IPS-NIHi11 (cell line): ENCODE results near the gene HOXD8.
A peak's percentile ranks its signal among the peaks of the same experiment; 100 is the strongest.

Experiments
- DNase-seq: peaks from one replicate; pipeline ENCODE4 v3.0.0; 2012; ENCODE audit warnings: mixed read lengths, low spot score

The HOXD8 gene

DNA sequence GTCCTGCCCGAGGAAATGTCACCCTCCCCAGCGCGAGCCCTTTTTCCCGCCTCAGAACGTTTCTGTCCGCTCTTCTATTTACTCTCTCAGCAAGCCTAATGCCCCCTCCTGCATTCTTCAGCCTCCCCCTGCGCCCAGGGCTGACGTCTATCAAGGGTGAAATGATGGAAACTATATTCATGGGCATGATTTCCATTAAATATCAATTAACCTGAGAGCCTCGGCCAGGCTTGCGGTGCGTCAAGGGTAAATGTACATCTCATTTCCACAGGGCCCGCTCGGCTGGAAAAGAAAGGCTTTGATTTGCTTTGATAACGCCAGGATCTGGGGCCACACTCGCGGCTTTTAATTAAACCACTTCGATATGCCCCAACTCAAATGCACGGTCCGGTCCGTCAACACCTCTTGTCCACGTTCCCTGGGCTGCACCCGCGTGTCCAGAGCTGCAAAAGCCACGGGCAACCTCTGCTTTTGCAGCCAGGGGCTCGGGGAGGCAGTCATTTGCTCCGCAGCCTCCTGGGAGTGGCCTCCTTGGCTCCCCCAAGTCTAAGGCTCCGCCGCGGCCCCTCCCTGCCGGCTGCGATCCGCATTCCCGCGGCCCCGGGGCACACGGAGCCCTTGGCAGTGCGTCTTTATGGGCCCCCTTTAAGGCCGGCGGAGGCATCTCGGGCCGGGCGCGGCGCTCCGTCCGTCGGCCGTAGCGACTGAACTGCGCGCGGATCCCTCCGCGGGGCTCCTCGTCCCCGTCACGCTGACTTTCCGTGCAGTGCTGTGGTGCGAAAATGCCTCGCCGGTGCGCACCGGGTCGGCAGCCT lies at the start of gene HOXD8:
TSS of gene HOXD8 (plus strand) at position 724 of the 815 bp plus-strand sequence. CDS start 662 bp downstream, outside the sequence.
- DNase-seq: peak; percentile 68

GRCh38 chr2:176079831-176080539 lies 49.5 kb upstream of the HOXD8 start:
- peak; percentile 86 for DNase-seq

DNA sequence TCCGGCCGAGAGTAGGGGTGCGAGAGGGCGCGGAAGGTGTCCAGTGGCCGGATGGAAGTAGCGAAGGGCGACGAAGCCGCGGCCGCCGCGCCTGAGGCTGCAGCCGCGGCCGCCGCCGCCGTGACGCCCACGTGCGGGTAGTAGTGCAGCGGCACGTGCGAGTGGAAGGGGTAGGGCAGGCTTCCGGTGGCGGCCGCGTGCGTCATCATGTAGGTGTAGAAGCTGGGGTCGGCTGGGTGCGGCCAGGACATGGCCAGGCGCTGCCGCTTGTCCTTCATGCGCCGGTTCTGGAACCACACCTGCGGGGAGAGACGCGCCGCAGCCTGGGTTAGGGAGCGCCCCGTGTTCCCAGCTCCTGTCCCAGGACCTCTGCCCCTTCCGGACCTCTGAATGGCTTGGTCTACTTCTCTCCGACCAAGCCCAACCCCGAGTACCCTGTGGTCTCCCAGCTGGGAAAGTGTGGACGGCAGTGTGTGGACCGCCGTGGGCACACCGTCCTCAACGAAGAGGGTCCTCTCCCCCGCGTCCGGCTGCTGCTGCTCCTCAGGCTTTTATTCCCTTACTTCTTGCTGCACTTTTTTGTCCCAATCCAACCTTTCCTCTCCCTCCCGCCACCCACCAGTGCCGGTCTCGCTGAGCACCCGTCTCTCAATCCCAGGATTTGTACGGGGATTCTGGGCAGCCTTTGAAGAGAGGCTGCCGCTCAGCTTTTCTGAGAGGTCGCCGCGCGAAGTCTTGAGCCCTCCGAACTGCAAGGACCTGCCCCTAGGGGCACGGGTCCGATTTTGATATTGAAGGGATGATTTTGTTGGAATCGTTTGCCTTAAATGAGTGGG lies 48.7 kb upstream of the HOXD8 start:
- DNase-seq: no peak

DNA sequence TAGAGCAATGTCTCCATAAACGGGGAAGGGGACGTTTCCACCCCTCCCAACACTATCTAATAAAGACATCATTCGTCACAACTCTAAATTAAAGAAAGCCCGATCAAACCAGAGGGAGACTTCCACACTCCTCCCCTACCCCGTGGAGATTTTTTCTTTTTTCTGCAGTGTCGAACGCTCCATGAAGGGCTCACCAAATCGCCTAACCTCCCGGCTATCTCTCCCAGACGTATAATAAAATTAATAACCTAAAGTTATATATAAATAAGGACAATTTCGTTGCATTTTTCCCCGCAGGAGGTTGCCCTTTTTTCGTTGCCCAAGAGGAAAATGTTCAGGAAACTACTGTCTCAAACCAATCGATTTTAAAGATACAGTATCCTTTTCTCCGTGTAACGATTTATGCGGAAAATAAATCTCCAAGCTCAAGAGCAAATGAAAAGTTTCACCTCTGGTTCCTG lies 48.1 kb upstream of the HOXD8 start:
- DNase-seq: no peak

DNA sequence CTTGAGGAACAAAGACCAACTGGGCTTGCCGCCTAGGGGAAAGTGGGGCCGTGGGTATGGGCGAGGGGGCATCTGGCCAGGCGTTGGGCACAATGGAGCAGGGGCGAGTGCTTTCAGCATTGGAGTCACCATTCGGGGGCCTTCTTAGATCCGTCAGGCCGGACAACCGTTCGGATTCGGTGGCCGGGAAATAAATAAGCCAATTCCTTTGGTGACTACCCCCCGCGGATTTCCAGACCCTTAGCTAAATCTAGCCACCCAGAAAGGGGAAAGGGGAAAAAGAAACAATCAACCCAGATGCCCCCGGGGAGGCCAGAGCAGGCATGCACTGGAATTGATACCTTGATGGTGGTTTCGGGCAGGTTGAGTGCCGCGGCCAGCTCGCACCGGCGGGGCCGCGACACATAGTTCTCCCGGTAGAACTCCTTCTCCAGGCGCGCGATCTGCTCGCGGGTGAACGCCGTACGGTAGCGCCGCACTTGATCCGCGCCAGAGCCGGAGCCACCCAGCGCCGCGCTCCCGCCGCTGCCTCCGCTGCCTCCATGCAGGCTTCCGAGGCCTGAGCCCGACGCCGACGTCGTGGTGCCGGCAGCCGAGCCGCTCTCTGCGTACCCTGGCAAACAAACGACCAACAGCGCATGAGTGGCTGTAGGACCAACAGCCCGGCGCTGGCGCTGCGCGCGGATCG lies 47.5 kb upstream of the HOXD8 start:
- no peak for DNase-seq

- no peak for DNase-seq
Measured at GRCh38 chr2:176082525-176082823, 47.0 kb upstream of the HOXD8 start.

GRCh38 chr2:176082824-176083751 lies 46.4 kb upstream of the HOXD8 start:
- DNase-seq: no peak

DNA sequence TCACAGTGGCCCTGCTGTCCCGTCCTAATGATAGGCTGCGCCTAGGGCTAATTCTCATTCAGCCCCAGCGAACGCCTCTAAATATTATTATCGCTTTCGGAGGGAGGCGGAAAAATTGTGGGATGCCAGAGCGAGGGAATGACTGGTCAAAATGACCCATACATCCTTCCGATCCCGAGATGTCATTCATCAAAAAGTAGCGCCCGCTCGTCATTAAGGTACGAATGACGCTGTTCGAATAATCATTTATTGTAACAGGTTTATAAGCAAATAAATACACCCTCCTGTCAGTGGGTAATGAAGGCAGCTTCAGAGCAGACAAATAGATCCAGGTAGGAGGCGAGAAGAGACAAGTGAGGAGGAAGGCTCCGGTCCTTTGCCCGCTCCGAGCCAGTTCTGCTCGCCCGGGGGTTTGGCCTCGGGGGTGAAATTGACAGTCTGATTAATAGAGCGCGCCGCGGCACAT lies 45.7 kb upstream of the HOXD8 start, which contains the start of gene EVX2:
TSS of gene EVX2 (minus strand) at position 167 of the 466 bp plus-strand sequence. CDS start 186 bp downstream, outside the sequence.
- DNase-seq: no peak

DNA sequence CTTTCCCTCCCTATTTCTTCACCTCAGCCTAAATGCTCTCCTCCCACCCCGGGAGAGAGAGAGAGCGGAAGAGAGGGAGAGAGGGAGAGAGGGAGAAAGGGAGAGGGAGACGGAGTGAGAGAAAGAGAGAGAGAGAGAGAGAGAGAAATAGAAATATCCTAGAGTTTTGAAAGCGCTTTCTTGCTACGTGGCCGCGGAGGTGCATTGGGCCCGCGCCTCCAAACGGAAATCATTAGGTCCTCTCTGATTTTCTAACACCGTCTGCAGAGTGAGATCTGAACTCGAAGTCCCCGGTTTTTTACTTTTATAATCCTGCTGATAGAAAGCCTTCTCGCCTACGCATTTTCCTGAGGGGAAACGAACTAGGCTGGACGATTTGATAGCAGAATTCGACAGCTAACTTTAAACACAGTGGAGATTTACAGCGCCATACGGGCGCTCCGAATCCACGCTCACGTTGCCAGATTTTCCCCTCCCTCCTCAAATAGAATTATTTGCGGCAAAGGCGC lies 44.8 kb upstream of the HOXD8 start:
- DNase-seq: no peak

- no peak for DNase-seq
Measured at GRCh38 chr2:176085120-176085788, 44.3 kb upstream of the HOXD8 start.

DNA sequence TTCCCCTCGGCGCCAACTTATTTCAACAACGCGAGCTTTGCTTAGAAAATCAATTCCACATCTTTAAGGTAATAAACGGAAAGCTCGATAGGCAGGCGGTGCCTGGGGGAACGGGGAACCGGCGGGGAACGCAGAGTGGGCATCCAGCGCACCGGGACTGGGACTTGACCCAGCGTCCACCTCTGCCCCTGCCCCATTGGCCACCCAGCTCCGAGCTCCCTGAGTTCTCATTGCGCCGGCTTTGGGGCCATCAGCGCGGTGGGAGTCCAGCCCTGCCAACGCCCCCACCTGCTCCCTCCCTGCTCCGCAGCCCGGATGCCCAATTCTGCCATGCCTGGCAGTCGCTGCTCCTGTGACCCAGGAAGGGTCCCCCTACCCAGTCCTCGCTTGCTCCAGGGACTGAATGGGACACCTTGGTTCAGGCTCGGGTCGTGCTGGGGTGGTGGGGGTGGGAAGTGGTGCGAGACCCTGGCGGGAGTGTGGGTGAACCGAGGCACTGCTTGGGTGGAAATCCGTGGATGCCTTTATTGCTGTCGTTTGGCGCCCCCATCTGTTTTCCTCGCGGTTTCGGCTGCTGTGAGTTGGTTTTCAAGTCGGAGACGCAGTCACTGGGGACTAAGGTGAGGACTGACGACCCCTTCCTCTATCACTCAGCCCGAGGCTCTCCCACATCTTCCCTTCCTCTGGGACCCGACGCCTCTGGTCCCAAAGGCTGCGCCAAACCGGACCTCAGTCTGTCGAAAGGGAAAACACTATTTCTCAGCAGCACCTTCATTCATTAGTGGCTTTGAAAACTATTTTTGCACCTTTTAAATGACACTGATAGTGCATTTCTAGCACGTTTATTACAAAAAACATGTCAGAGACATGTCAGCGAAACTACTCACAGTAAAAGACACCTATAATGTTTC lies 43.4 kb upstream of the HOXD8 start:
- DNase-seq: no peak

DNA sequence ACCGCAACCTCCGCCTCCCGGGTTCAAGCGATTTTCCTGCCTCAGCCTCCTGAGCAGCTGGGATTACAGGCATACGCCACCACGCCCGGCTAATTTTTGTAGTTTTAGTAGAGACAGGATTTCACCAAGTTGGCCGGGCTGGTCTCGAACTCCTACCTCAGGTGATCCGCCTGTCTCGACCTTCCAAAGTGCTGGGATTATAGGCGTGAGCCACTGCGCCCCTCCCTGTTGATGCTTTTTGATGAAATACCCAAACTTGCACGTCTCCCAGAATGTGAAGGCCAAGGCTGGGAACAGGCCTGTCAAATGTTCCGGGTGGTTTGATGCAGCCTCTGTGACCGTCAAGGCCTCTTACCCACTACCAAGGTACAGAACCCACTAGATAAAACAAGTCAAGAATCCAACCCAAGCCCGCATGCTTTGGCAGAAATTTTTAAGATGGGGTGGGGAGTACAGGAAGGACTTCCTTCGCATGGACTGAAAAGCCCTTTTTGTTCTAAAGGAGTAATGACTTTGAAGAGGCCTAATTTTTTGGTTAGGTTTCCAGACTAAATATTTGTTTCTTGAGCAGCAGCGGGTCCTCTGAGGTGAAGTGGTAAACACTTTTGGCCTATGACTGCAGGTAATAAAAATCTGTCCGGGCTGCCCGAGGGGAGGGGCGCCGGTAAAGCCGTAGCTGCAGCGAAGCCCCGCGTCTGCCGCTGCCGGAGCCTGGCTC lies 42.0 kb upstream of the HOXD8 start:
- no peak for DNase-seq

DNA sequence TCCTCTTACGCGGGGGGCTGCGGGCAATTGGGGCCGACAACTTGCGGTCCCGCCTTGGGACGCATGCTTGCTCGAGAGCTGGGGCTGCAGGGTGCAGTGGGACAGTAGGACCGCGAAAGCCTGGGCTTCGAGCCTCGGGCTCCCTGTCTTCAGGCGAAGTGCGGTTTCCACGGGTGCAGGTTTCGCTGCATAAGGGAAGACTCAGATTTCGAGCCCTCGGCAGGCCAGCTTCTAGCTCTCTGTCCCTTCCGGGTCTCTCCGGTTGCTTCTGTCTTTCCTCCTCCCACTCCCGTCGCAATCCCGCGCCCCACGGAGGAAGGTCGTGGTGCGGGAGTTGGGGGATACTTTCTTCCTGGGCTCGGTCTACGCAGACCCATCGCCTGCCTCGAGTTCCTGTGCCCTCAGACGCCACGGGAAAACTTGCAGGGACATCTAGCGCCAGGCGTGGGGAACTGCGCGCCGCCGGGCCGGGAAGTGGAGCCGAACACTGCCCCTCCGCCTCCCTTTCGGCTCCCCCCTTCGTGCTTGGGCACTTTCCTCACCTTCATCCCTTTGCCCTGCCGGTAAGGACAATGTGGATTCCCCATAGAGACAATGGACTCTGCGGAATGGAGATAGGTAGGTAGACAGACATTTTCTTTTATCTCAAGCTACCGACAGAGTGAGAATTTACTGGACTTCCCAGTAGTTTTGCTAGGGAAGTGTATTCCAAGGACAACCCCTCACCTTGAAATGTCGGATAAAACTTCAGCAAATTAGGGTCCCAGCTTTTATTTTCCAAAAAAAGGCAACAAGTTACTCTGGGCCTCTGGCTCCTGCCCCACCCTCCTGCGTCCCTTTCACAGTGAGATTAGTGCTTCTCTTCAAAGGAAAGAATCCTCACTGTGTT lies 41.2 kb upstream of the HOXD8 start:
- peak; percentile 64 for DNase-seq

DNA sequence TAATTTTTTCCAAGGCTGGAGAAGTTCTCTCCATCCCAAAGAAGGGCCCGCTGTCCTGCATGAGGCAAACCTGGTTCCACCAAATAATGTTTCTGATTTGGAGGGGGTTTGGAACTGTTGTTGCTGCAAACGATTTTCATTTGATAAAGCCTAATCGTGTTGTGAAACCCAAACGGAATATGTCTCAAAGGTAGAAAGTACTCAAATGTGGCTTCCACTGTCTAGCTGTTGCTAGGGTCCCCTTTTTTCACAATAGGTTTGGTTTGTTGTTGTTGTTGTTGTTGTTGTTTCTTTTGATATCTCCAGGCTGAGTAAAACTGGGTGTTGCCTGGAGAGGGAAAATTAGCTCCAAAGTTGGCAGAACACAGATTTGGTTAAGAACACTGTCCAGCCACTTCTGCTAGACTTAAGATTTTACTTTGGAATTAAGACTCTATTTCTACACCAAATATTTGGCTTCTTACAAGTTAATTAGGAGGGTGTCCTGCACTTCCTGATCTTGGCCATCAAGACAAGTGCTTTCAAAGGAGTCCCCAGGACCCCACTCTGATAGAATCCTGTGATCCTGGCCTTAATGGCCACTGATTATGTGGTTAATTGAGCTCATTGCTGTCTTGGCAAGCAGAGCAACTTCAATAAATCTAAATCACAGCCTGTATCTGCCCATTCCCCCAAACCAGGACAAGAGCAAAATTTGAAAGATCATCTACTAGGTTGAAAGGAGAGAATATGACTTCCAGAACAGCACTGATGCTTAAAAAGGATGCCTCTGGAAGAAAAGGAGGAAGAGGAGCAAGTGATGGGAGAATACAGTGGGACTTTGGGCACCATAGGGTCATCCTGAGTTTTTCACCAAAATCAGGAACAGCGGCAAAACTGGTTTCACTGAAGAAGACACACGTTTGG lies 40.3 kb upstream of the HOXD8 start:
- no peak for DNase-seq

DNA sequence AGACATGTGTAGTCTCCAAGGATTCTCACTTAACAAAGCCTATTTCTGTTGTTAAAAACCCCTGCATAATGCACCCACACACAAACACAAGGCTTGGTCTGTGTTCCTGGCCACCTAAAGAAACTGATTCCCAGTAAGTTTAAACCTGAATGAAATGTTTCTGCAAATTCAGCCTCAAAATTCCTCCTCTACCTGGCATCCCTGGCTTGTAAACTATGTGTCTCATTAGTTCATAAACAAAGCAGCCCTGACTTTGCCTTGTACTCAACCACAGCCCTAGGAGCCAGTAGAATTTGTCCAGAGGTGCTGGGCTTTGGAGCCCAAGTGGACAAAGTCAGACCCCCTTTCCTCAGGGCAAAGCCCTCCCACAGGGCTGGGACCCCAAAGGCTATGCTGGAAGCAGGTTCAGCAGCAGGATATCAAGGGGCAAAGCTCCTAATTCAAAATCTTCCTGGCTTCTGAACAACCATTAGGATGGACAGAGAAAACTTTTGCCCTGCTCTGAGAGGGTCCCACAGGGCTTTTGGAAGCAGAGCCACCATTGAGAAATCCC lies 39.6 kb upstream of the HOXD8 start:
- DNase-seq: no peak

- DNase-seq: no peak
Measured at GRCh38 chr2:176090862-176091261, 38.6 kb upstream of the HOXD8 start.
